T-cell (primary cell): Measurements from ENCODE around the gene TTC31. TPM values are rescaled to one million over a fixed set of nuclear protein-coding genes. Genes with fewer than 3 reads are reported as not detected.

Experiments used
- ATAC-seq, 4 experiments: fragments of 200-7000 bp in 3 of 4; fragments of 150-1000 bp in 1 of 4; cut with Tn5 transposase; replicated peaks in 1 of 4; 1 replicate in 3 of 4; 2 replicates in 1 of 4; pipeline ENCODE4 v1.10.0; 2021; ENCODE audit warnings: moderate library complexity in 3 of 4, mild to moderate bottlenecking in 2 of 4, moderate number of reproducible peaks in 1 of 4
- CTCF ChIA-PET, 2 donors: fragments of 300-600 bp; sonication (Branson Sonifier 250); formaldehyde crosslinking; loops; one replicate each; lab custom pipeline; 2022; ENCODE audit warnings: antibody characterized with exemption in 2 of 2; lab: Charles Lee
- POLR2A ChIA-PET, 2 donors: fragments of 300-600 bp; sonication (Branson Sonifier 250); formaldehyde crosslinking; loops; one replicate each; lab custom pipeline; 2022; ENCODE audit warnings: antibody characterized with exemption in 2 of 2; lab: Charles Lee
- DNase-seq, 35 experiments: peaks; one replicate each; pipeline versions ENCODE4 v3.0.0 to v3.0.0-alpha.2; 2013 to 2023
- H3K27ac ChIP-seq: one replicate; pipeline ENCODE4 v1.5.1; 2013; ENCODE audit warnings: low read length
- H3K27me3 ChIP-seq, 2 experiments: replicated peaks in 1 of 2; 1 replicate in 1 of 2; 2 replicates in 1 of 2; pipeline versions ENCODE4 v1.6.1 to v1.7.0; 2013; ENCODE audit warnings: low read length in 1 of 2, mixed read lengths in 1 of 2; ENCODE audit not compliant: control insufficient read depth in 2 of 2, insufficient read depth in 2 of 2; ENCODE audit errors: extremely low read depth in 1 of 2
- H3K36me3 ChIP-seq, 2 donors: 1 replicate in 1 of 2; 2 replicates in 1 of 2; pipeline versions ENCODE4 v1.6.1 to v1.7.0; 2013; ENCODE audit warnings: low read length in 1 of 2; ENCODE audit not compliant: control insufficient read depth in 2 of 2, insufficient read depth in 1 of 2; ENCODE audit errors: extremely low read depth in 1 of 2
- H3K4me1 ChIP-seq, 2 experiments: 1 replicate in 1 of 2; 2 replicates in 1 of 2; pipeline versions ENCODE4 v1.6.1 to v1.7.0; 2013; ENCODE audit warnings: low read length in 2 of 2, mixed read lengths in 1 of 2; ENCODE audit not compliant: insufficient read depth in 2 of 2, control insufficient read depth in 1 of 2; ENCODE audit errors: extremely low read depth in 1 of 2
- H3K4me3 ChIP-seq, 2 donors: 1 replicate in 1 of 2; 2 replicates in 1 of 2; pipeline versions ENCODE4 v1.5.1 to v1.7.0; 2013; ENCODE audit warnings: mild to moderate bottlenecking in 2 of 2, low read length in 1 of 2, moderate library complexity in 1 of 2; ENCODE audit not compliant: control insufficient read depth in 1 of 2; ENCODE audit errors: extremely low read depth in 1 of 2
- H3K9me3 ChIP-seq: 2 replicates; pipeline ENCODE4 v1.7.0; 2013
- H3K27ac Mint-ChIP-seq, 2 donors: one replicate each; pipeline ENCODE4 v1.8.0; 2020 to 2021; ENCODE audit warnings: mild to moderate bottlenecking in 2 of 2, mixed read lengths in 2 of 2
- H3K27me3 Mint-ChIP-seq, 2 donors: one replicate each; pipeline ENCODE4 v1.8.0; 2021 to 2022; ENCODE audit warnings: mixed read lengths in 2 of 2
- H3K36me3 Mint-ChIP-seq: one replicate; pipeline ENCODE4 v1.8.0; 2021; ENCODE audit warnings: mixed read lengths
- H3K4me1 Mint-ChIP-seq, 3 donors: one replicate each; pipeline ENCODE4 v1.8.0; 2020 to 2022; ENCODE audit warnings: mixed read lengths in 3 of 3, mild to moderate bottlenecking in 1 of 3
- H3K4me3 Mint-ChIP-seq, 3 donors: one replicate each; pipeline ENCODE4 v1.8.0; 2020 to 2022; ENCODE audit warnings: mild to moderate bottlenecking in 3 of 3, mixed read lengths in 3 of 3, moderate library complexity in 3 of 3
- H3K9me3 Mint-ChIP-seq, 3 donors: one replicate each; pipeline ENCODE4 v1.8.0; 2020 to 2022; ENCODE audit warnings: mixed read lengths in 3 of 3
- WGBS: methylation state at CpG from one replicate; pipeline ENCODE4 v1.1.5; 2013; ENCODE audit warnings: missing lambda C conversion rate; ENCODE audit not compliant: insufficient coverage; 5-methylcytosine and 5-hydroxymethylcytosine counted together
- total RNA-seq, 35 experiments: library from RNA in 6 of 35; stranded (reverse) in 6 of 35; fragments of 120-200 nt in 1 of 35; gene quantifications; one replicate each; pipeline versions ENCODE4 v1.2.1 to v1.2.4 and lab custom pipeline; 2013 to 2026

The TTC31 gene
- total RNA-seq, 5 donors from 2014 or later (not counting 1 experiment from before 2014, with no cell fraction given), result 33.1 to 45.8 (median 44.6) TPM

DNA sequence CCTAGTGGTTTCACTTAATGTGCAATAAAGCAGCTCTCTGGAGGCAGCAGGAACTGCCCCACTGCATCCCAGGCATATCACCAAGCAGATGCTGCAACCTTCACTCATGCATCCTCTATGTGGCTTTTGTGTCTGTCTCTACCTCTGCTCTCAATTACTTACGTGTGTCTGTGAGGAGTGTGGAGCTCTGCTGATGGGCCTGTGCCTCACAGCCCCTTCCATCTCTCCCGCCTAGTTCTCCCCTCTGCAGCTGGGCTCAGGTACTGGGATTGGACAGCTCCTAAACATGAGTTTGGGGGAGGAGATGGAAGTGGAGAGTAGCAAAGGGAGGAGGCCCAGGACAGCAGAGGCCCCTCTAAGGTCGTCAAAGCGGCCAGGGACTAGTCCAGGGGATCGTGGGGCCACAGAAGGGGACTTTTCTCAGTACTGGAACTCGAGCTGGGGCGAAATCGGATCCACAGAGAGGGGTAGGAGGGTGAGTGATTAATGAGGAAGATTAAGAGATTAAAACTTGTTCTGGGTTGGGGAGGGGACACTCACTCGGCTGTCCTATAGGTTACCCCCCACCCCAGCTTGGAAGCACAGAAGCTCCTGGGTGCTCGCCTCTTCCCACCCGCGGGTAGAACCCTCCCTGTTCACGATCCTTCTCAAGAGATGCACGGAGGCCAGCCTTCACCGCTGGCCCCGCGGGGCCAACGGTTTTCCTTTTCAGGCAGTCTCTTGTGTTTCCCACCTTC, 18.6 kb downstream of the TTC31 start:
- Histone ChIP-seq H3K27me3 (peaks cover 23 to 89% of the 10 kb centered on the region in 2 experiments), H3K9me3 (no peaks in the 10 kb centered on the region), H3K27ac (no peak overlapping the region), H3K4me3 (no peak overlapping the region), H3K36me3 (peaks cover 9 to 15% of the 10 kb centered on the region in 2 donors), H3K4me1 (peaks cover 9 to 66% of the 10 kb centered on the region in 2 experiments)
- ATAC-seq, result no peak
- Mint-ChIP-seq H3K9me3 (no peaks in the 10 kb centered on the region), H3K4me1 (peaks cover 43 to 68% (median 57%) of the 10 kb centered on the region in 3 donors), H3K27ac (no peak overlapping the region), H3K4me3 (peak overlapping the region; percentile 67 to 70 (median 68)), H3K27me3 (peaks cover 54 to 78% of the 10 kb centered on the region in 2 donors), H3K36me3 (peaks cover 22% of the 10 kb centered on the region)
- POLR2A ChIA-PET, result no interaction called here
- no peak for DNase-seq
- WGBS, result 87% methylated on average over 12 of the region's 18 CpGs
- CTCF ChIA-PET, result interaction anchor here in 1 of 2 donors (0.5 kb wide), 2 partner anchors 100 to 752 kb away, joined by 4 to 5 read pairs; no protein-coding TSS in a partner anchor

DNA sequence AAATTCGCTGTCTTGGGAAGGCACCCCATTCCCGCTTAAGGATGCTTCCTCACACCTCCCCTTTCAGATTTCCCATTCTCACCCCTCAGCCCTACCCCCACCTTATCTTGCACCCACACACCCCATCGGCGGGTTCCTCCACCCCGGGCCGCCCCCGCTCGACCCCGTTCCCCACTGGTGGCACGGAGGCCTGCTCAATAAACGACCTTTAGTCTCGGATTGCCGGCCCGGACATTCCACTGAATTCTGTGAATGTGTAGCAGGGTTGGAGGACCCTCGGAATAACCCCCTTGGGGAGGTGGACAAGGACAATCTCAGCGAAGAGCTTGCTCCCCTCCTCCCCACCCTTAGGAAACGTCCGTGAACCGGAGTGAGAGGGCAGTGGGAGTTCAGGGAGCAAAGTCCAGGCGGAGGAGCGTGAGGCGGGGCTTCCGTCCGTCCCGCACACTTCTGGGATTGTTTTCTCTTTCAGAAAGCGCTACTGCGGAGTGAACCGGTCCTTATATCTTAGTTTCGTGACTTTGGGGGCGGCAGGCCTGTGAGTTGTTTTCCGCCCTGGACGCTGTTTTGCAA, 19.4 kb downstream of the TTC31 start:
- peaks cover 21 to 94% of the 10 kb centered on the region in 2 experiments for H3K27me3 ChIP-seq
- peaks cover 11 to 72% of the 10 kb centered on the region in 2 experiments for H3K4me1 ChIP-seq
- peaks cover 9 to 15% of the 10 kb centered on the region in 2 donors for H3K36me3 ChIP-seq
- H3K27ac ChIP-seq, result no peak overlapping the region
- ATAC-seq (no peak), DNase-seq (no peak)
- H3K27me3 Mint-ChIP-seq, result peaks cover 55 to 78% of the 10 kb centered on the region in 2 donors
- ChIA-PET POLR2A (no interaction called here), CTCF (interaction anchor here in 1 of 2 donors (0.5 kb wide), 1 partner anchor 753 kb away, joined by 5 read pairs; no protein-coding TSS in a partner anchor)
- peak overlapping the region; percentile 16 to 60 for H3K27ac Mint-ChIP-seq
- no peaks in the 10 kb centered on the region for H3K9me3 ChIP-seq
- H3K9me3 Mint-ChIP-seq, result no peaks in the 10 kb centered on the region
- H3K36me3 Mint-ChIP-seq, result peaks cover 26% of the 10 kb centered on the region
- 19% methylated on average over 16 of the region's 32 CpGs for WGBS
- peaks cover 50 to 75% (median 64%) of the 10 kb centered on the region in 3 donors for H3K4me1 Mint-ChIP-seq
- peak overlapping the region; percentile 45 to 67 for H3K4me3 ChIP-seq
- peak overlapping the region; percentile 67 to 70 (median 68) for H3K4me3 Mint-ChIP-seq

DNA sequence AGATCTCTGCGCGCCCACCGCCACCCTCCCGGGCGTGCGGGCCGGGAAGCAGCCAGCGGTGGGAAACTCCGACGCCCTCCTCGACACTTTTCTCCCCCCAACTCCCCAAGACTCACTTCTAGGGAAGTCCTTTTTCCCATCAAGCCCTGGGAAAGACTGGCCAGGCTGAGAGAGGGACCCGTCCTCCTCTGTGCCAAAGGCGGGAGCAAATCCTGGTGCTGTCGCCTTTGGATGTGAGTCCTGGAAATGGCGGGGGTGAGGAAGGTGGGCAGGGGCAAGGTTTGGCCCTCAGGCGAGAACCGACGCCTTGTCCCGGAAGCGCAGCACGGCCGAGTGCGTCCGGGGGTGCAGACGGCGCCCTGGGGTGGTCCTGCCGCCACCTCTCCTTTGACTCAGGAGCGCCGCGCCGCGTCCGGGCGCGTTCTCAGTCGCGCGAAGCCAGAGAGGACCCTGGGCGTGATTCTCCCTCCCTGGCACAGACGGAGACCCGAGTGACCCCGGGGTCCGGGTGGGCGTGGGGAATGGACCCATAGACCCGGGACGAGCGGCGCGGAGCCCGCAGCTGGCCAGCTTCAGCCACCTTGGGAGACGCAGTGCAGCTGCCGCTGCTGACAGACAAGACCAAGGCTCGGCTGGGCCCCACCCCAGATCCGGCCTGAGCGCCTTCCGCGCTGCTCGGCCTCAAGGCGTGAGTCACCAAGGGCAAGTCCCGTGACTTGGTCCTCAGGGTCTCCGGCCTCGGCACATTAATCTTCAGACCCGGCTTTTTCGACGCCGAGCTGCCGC, 20.0 kb downstream of the TTC31 start:
- CTCF ChIA-PET, result no interaction called here
- WGBS, result 2% methylated on average over 63 of the region's 67 CpGs
- H3K27ac Mint-ChIP-seq, result peak overlapping the region; percentile 34 to 52

DNA sequence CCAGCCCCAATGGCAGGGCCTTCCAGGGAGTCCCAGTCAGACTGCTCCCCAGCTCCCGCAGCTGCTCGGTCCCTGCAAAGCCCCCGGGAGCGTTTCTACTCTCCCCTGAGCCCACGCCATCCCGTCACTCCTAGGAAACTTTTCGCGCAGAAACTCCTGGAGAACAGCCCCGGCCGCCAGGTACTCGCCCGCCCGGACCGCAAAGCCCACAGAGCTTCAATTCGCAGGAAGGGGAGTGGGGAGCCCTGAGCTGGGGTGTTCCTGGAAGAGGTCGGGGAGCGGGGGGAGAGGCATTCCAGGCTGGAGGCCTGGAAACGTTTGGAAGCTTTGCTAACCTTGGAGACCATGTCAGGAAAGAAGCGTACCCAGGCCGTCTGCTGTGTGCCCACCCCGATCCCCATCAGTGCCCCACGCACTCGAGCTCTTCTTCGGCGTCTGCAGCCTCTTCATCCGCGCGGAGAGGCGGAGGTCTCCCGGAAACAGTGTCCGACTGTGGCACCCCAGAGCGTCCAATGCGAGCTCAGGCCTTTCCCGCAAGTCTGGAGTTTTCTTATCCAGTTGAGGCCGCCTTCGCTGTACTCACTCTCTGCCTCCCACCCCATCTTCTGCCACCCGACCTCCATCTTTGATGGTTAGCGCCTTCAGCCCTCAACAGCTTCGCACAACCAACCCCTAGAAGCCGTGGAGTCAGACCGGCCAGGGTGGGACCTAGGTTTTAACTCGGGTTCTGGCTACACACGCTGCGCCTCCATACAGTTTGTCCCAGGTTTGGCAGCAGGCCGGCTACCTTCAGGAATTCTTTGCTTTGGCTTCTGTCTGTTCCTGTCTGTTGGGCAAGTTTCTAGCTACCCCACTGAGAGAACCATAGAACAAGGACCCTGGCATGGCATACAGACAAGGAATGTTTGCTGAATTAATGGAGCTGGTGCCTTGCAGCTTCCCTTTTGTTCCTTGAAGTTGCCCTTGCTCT, 20.9 kb downstream of the TTC31 start:
- H3K4me1 Mint-ChIP-seq, result peaks cover 51 to 75% (median 63%) of the 10 kb centered on the region in 3 donors

More for the DNA sequence above, 20.0 kb downstream of the TTC31 start:
- POLR2A ChIA-PET, result interaction anchor here in 1 of 2 donors (0.5 kb wide), 1 partner anchor 337 kb away, joined by 7 read pairs; no protein-coding TSS in a partner anchor
- Mint-ChIP-seq H3K36me3 (peaks cover 29% of the 10 kb centered on the region), H3K27me3 (peaks cover 55 to 77% of the 10 kb centered on the region in 2 donors), H3K4me3 (peak overlapping the region; percentile 67 to 70 (median 68)), H3K4me1 (peaks cover 51 to 74% (median 65%) of the 10 kb centered on the region in 3 donors), H3K9me3 (no peaks in the 10 kb centered on the region)
- Histone ChIP-seq H3K36me3 (peaks cover 9 to 15% of the 10 kb centered on the region in 2 donors), H3K27ac (no peak overlapping the region), H3K27me3 (peaks cover 21 to 88% of the 10 kb centered on the region in 2 experiments), H3K9me3 (no peaks in the 10 kb centered on the region), H3K4me3 (peak overlapping the region; percentile 45 to 67), H3K4me1 (peaks cover 13 to 68% of the 10 kb centered on the region in 2 experiments)
- peak in 5 of 35 experiments; percentile 15 to 47 (median 39) for DNase-seq
- peak in 2 of 4 experiments; percentile 17 to 22 for ATAC-seq

DNA sequence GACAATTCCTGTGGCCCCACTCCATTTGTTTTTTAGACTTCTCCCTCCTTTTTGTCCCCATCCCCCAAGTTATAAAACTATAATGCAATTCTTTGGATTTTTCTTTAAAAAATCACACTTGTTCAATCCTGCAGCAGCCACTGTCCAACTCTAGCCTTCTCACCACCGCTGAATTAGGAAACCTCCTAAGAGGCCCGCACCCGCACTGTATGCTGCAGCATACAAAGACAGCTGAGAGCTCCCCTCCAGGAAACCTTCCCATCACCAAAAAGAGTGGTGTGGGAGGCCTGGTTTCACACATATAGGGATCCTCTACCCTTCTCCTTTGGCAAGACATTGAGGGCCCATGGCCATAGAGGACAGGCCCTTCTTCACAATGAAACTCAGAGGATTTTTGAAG, 21.7 kb downstream of the TTC31 start:
- Mint-ChIP-seq H3K4me1 (peaks cover 47 to 71% (median 58%) of the 10 kb centered on the region in 3 donors), H3K27ac (no peak overlapping the region), H3K36me3 (peaks cover 29% of the 10 kb centered on the region), H3K27me3 (peaks cover 42 to 63% of the 10 kb centered on the region in 2 donors), H3K9me3 (no peaks in the 10 kb centered on the region), H3K4me3 (peak overlapping the region; percentile 5 to 67 (median 49))
- Histone ChIP-seq H3K4me1 (peaks cover 11 to 58% of the 10 kb centered on the region in 2 experiments), H3K27me3 (peaks cover 21 to 71% of the 10 kb centered on the region in 2 experiments), H3K9me3 (no peaks in the 10 kb centered on the region), H3K4me3 (no peak overlapping the region), H3K36me3 (peaks cover 9 to 15% of the 10 kb centered on the region in 2 donors), H3K27ac (no peak overlapping the region)
- no peak for ATAC-seq
- ChIA-PET CTCF (interaction anchor here in 1 of 2 donors (0.5 to 1.2 kb wide), 2 partner anchors 21 to 27 kb away, joined by 3 to 4 read pairs; no protein-coding TSS in a partner anchor), POLR2A (no interaction called here)
- DNase-seq, result no peak
- WGBS, result no CpG with 5 or more reads among the region's 3 CpGs

More for the DNA sequence above, 20.9 kb downstream of the TTC31 start:
- Mint-ChIP-seq H3K4me3 (peak overlapping the region; percentile 67 to 70 (median 68)), H3K27ac (peak overlapping the region; percentile 34 to 52), H3K27me3 (peaks cover 47 to 68% of the 10 kb centered on the region in 2 donors), H3K36me3 (peaks cover 29% of the 10 kb centered on the region), H3K9me3 (no peaks in the 10 kb centered on the region)
- ATAC-seq (no peak), DNase-seq (no peak)
- Histone ChIP-seq H3K4me1 (peaks cover 11 to 66% of the 10 kb centered on the region in 2 experiments), H3K27me3 (peaks cover 21 to 79% of the 10 kb centered on the region in 2 experiments), H3K4me3 (peak overlapping the region; percentile 45 to 67), H3K36me3 (peaks cover 9 to 15% of the 10 kb centered on the region in 2 donors), H3K9me3 (no peaks in the 10 kb centered on the region), H3K27ac (no peak overlapping the region)
- 84% methylated on average over 30 of the region's 45 CpGs for WGBS
- ChIA-PET CTCF (interaction anchor here (0.5 to 1.2 kb wide), 2 partner anchors 28 to 45 kb away, joined by 3 to 4 read pairs; partner anchors contain the start of gene WBP1 (in 1 of the 2)), POLR2A (interaction anchor here in 1 of 2 donors (0.5 kb wide), 2 partner anchors 30 to 336 kb away, joined by 7 to 8 read pairs; no protein-coding TSS in a partner anchor)
